GM19099 (cell line): ENCODE measurements around the gene NBEAL2.

Experiments used
- POLR2A ChIP-seq: IDR thresholded peaks from 3 replicates; pipeline ENCODE4 v1.6.1; 2011; ENCODE audit warnings: low read depth; ENCODE audit not compliant: insufficient read length; ENCODE audit errors: extremely low read depth

Gene NBEAL2

GRCh38 chr3:46978985-46979944 is at the start of gene NBEAL2:
Gene NBEAL2, plus strand, starts transcription at chr3:46979666. Its CDS starts 196 bp downstream, at chr3:46979862.
- peak; percentile 69 for TF ChIP-seq POLR2A

- no peak for TF ChIP-seq POLR2A
Measured at GRCh38 chr3:46930166-46930944, 49.1 kb upstream of the NBEAL2 start.

GRCh38 chr3:46930945-46931403 is 48.5 kb upstream of the NBEAL2 start:
- TF ChIP-seq POLR2A = no peak

GRCh38 chr3:46931631-46932331 is 47.7 kb upstream of the NBEAL2 start:
- no peak for TF ChIP-seq POLR2A

- TF ChIP-seq POLR2A = no peak
Measured at GRCh38 chr3:46932455-46933225, 46.8 kb upstream of the NBEAL2 start.

- TF ChIP-seq POLR2A = no peak
Measured at GRCh38 chr3:46933261-46933660, 46.2 kb upstream of the NBEAL2 start.

GRCh38 chr3:46934072-46934471 is 45.4 kb upstream of the NBEAL2 start:
- TF ChIP-seq POLR2A = no peak

- TF ChIP-seq POLR2A = no peak
Measured at GRCh38 chr3:46934498-46935167, 44.8 kb upstream of the NBEAL2 start.

- no peak for TF ChIP-seq POLR2A
Measured at GRCh38 chr3:46935168-46935858, 44.2 kb upstream of the NBEAL2 start.

- TF ChIP-seq POLR2A = no peak
Measured at GRCh38 chr3:46935989-46936558, 43.4 kb upstream of the NBEAL2 start.

- TF ChIP-seq POLR2A = no peak
Measured at GRCh38 chr3:46936733-46937250, 42.7 kb upstream of the NBEAL2 start.

GRCh38 chr3:46938118-46938517 is 41.3 kb upstream of the NBEAL2 start:
- TF ChIP-seq POLR2A = no peak

- TF ChIP-seq POLR2A = no peak
Measured at GRCh38 chr3:46939578-46940445, 39.7 kb upstream of the NBEAL2 start.
